GM12864 (cell line): ENCODE measurements around the gene HECTD2.

Experiments used
- DNase-seq: peaks from one replicate; pipeline ENCODE4 v3.0.0-alpha.2; 2011; ENCODE audit warnings: low read depth
- H3K4me3 ChIP-seq: 2 replicates; pipeline ENCODE4 v1.5.1; 2011; ENCODE audit warnings: mild to moderate bottlenecking, low read depth, low read length, control low read depth
- TF ChIP-seq, protein P1 (sequence below): IDR thresholded peaks from 2 replicates; pipeline ENCODE4 v1.5.1; 2011; ENCODE audit warnings: low read depth, mild to moderate bottlenecking, moderate library complexity, low read length, control low read depth, inconsistent platforms; ENCODE audit errors: missing control alignments

HECTD2 gene

DNA sequence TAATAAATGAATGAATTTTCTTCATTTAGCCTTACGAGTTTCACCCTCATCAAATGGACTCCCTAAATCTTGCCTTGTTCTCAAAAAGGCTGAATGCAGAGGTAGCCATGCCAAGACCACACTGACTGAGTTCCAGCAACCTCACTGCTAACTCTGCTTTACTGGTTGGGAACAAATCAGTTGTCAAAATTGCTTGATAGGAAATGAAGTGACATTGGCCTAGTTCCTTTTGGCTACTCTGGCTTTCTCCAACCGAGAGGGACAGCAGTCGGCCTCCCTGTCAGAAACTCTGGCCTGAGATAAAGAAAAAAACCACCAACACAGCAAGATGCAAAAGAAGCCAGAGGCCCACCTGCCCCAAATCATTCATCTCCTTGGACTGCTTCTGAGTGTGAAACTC lies 135.7 kb downstream of the HECTD2 start:
- TF ChIP-seq, protein P1, sequence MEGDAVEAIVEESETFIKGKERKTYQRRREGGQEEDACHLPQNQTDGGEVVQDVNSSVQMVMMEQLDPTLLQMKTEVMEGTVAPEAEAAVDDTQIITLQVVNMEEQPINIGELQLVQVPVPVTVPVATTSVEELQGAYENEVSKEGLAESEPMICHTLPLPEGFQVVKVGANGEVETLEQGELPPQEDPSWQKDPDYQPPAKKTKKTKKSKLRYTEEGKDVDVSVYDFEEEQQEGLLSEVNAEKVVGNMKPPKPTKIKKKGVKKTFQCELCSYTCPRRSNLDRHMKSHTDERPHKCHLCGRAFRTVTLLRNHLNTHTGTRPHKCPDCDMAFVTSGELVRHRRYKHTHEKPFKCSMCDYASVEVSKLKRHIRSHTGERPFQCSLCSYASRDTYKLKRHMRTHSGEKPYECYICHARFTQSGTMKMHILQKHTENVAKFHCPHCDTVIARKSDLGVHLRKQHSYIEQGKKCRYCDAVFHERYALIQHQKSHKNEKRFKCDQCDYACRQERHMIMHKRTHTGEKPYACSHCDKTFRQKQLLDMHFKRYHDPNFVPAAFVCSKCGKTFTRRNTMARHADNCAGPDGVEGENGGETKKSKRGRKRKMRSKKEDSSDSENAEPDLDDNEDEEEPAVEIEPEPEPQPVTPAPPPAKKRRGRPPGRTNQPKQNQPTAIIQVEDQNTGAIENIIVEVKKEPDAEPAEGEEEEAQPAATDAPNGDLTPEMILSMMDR = no peak
- no peak for DNase-seq
- no peak overlapping the region for H3K4me3 ChIP-seq

- H3K4me3 ChIP-seq = no peak overlapping the region
- no peak for DNase-seq
- TF ChIP-seq, protein P1 = no peak
These were observed 139.1 kb downstream of the HECTD2 start for GRCh38 chr10:91549262-91549661.

DNA sequence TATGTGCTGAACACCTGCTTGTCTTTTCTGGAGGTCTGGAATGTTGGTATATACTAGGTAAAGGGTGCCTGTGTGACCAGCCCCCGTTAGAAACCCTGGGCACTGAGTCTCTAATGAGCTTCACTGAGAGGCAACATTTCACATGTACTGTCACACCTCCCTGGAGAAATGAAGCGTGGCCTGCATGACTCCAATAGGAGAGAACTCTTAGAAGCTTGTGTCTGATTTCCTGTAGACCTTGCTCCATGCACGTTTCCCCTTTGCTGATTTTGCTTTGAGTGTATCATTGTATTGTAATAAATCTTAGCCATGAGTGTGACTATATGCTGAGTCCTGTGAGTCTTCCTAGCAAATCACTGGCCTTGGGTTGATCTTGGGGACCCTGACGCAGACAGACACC lies 139.9 kb downstream of the HECTD2 start:
- no peak for DNase-seq
- H3K4me3 ChIP-seq = no peak overlapping the region
- TF ChIP-seq, protein P1 = no peak

GRCh38 chr10:91551856-91552255 lies 141.7 kb downstream of the HECTD2 start:
- TF ChIP-seq, protein P1 = peak; percentile 51
- no peak for DNase-seq
- no peak overlapping the region for H3K4me3 ChIP-seq

GRCh38 chr10:91552274-91553095 lies 142.3 kb downstream of the HECTD2 start:
- H3K4me3 ChIP-seq = no peak overlapping the region
- no peak for DNase-seq
- TF ChIP-seq, protein P1 = peak; percentile 30

GRCh38 chr10:91555455-91555854 lies 145.3 kb downstream of the HECTD2 start:
- no peak for DNase-seq
- TF ChIP-seq, protein P1 = no peak
- no peak overlapping the region for H3K4me3 ChIP-seq
